HAP-1 (cell line): ENCODE measurements around the gene RGS6.

Experiments
- DNase-seq, 2 experiments: peaks; one replicate each; pipeline ENCODE4 v3.0.0-alpha.2; 2016 to 2020; ENCODE audit warnings: low spot score in 2 of 2
- H3K27me3 ChIP-seq: fragments of 250-450 bp; sonication (Bioruptor Pico); 2 replicates; pipeline ENCODE4 v1.5.1; 2020; ENCODE audit warnings: low read depth, mild to moderate bottlenecking, moderate library complexity
- H3K36me3 ChIP-seq: fragments of 250-450 bp; sonication (Bioruptor Pico); replicated peaks from 2 replicates; pipeline ENCODE4 v1.5.1; 2020; ENCODE audit warnings: mild to moderate bottlenecking
- H3K4me1 ChIP-seq: fragments of 250-450 bp; sonication (Bioruptor Pico); 2 replicates; pipeline ENCODE4 v1.5.1; 2020; ENCODE audit warnings: mild to moderate bottlenecking
- H3K4me3 ChIP-seq: fragments of 250-450 bp; sonication (Bioruptor Pico); 2 replicates; pipeline ENCODE4 v1.5.1; 2020; ENCODE audit warnings: mild to moderate bottlenecking, moderate library complexity
- H3K9me3 ChIP-seq: fragments of 250-450 bp; sonication (Bioruptor Pico); 2 replicates; pipeline ENCODE4 v1.5.1; 2020; ENCODE audit warnings: mild to moderate bottlenecking, moderate library complexity
- in situ Hi-C: fragments of 300-500 bp; cut with MboI; formaldehyde crosslinking; loops from 3 replicates; pipeline ENCODE4 v1.14.3; 2020; ENCODE audit warnings: low sequenced_read_pairs, inconsistent platforms, mixed read lengths

The RGS6 gene

DNA sequence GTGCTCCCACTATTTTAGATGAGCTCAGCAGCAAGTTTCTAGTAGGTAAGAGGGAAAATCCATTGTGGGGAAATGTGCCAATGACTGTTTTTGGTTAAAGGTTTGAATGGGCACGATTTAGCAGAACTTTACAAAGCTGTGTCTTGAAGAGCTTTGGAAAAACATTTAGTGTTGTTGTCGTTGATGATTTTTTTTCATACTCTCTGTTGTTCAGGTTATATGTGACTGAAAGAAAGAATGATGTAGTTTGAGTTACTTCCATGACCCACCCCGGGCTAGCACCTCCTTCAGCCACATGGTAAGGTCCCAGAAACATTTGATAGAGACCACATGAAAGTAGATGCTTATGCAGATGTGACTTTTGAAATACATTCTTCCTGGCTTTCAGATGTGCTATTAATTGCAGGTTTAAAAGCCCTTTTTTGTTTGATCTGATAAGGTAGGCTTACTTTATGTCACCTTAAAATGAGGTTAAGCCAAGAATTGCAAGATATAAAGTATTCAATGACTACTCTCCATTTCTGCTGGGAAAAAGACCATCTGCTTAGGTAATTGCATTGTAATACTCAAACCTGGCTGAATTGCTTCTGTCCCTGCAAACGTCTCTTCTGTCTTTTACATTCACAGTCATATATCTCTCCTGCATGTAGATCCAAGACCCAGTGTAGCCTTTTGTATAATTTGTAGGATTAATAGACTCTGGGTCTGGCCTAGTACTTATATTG, 250.6 kb downstream of the RGS6 start:
- DNase-seq, result no peak
- Histone ChIP-seq H3K27me3 (no peaks in the 10 kb centered on the region), H3K9me3 (no peaks in the 10 kb centered on the region), H3K4me1 (no peaks in the 10 kb centered on the region), H3K4me3 (no peak overlapping the region), H3K36me3 (no peaks in the 10 kb centered on the region)
- in situ Hi-C loops, result no loop called here

DNA sequence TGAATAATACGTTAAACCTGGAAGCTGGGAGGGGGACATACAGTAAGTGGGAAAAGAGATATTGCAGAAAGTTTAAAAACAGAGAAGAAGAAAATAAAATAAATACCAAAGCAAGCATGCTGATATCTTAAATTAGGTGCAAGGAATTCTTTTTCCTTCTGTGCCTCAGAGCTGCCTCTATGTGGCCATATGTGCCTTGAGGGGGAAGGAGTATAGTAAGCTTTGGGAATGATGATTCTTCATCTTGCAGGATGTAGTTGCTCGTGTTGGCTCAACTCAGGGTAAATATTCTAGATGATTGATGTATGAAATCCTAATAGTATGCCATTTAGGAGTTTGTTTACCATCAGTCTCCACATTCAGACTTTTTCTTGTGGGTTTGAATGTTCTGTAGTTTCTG, 251.4 kb downstream of the RGS6 start:
- in situ Hi-C loops, result no loop called here
- Histone ChIP-seq H3K27me3 (no peaks in the 10 kb centered on the region), H3K4me3 (no peak overlapping the region), H3K36me3 (no peaks in the 10 kb centered on the region), H3K4me1 (no peaks in the 10 kb centered on the region), H3K9me3 (no peaks in the 10 kb centered on the region)
- DNase-seq, result no peak

- no peaks in the 10 kb centered on the region for H3K36me3 ChIP-seq
- no peak for DNase-seq
- no peaks in the 10 kb centered on the region for H3K4me1 ChIP-seq
- H3K9me3 ChIP-seq, result no peaks in the 10 kb centered on the region
- in situ Hi-C loops, result no loop called here
- H3K27me3 ChIP-seq, result no peaks in the 10 kb centered on the region
- H3K4me3 ChIP-seq, result no peak overlapping the region
Observed at GRCh38 chr14:72186523-72186922, 254.3 kb downstream of the RGS6 start.

DNA sequence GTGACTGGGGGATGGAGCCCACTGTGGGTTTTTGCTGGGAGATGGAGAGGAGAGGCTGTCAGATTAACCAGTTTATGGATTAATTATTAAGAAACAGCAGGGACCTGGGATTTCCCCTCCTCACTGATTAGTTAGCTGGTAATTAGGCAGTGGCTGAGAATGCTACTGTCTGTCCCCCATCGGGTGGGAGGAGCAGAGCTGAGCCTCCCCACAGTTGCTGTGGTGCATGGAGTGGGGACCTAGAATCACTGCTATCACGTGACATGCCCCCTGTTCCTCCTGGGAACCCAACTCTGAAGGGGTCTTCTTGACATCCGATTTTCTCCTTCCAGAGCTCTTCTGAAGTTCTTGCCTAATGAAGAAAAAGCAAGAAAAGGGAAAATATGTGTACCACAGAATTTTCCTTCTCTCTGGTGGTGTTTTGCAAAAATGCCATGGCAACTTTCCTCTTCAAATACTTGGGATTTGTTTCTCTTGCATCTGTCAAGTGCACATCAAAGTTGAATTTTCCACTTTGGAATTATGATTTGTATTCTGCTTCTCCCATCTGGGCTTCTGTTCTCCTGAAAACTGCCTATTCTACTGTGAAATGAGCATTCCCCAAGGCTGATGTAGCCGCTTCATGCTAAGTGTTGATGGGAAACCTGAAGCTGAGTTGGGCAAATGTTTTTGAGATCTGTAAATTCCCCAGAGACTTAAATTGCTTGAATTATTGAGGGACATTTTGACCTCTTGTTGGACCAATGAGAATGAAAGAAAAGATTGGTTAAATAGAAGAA, 264.2 kb downstream of the RGS6 start:
- Histone ChIP-seq H3K9me3 (no peaks in the 10 kb centered on the region), H3K4me1 (no peaks in the 10 kb centered on the region), H3K4me3 (no peak overlapping the region), H3K36me3 (no peaks in the 10 kb centered on the region), H3K27me3 (no peaks in the 10 kb centered on the region)
- in situ Hi-C loops, result no loop called here
- DNase-seq, result no peak

- no peaks in the 10 kb centered on the region for H3K9me3 ChIP-seq
- no peak overlapping the region for H3K4me3 ChIP-seq
- DNase-seq, result no peak
- in situ Hi-C loops, result no loop called here
- H3K27me3 ChIP-seq, result no peaks in the 10 kb centered on the region
- H3K36me3 ChIP-seq, result no peaks in the 10 kb centered on the region
- no peaks in the 10 kb centered on the region for H3K4me1 ChIP-seq
Observed at GRCh38 chr14:72201645-72202044, 269.4 kb downstream of the RGS6 start.

- in situ Hi-C loops, result no loop called here
- Histone ChIP-seq H3K27me3 (no peaks in the 10 kb centered on the region), H3K4me3 (no peak overlapping the region)
Observed at GRCh38 chr14:72213424-72213823, 281.2 kb downstream of the RGS6 start.

DNA sequence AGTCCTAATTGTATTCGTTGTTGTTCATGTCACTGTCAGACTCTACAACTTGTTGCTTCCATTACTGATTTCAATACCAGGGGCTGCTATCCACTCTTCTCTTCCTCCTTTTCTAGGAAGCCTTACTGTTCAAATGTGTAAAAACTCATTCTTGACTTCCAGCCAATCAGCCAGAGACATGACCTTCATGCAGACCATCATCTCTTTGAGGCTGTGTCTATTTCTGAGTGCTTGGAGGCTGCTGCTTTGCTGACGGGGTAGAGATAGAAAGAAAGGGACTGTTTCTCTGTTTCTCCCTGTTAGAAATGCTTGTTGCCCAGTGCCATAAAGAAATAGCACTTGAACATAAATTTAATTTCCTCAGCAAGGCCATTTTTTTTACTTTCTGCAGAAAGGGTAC, 282.9 kb downstream of the RGS6 start:
- no peak for DNase-seq
- Histone ChIP-seq H3K4me3 (no peak overlapping the region), H3K36me3 (no peaks in the 10 kb centered on the region), H3K4me1 (no peaks in the 10 kb centered on the region), H3K9me3 (no peaks in the 10 kb centered on the region), H3K27me3 (no peaks in the 10 kb centered on the region)
- in situ Hi-C loops, result no loop called here

More at GRCh38 chr14:72213424-72213823, 281.2 kb downstream of the RGS6 start:
- Histone ChIP-seq H3K4me1 (no peaks in the 10 kb centered on the region), H3K36me3 (no peaks in the 10 kb centered on the region), H3K9me3 (no peaks in the 10 kb centered on the region)
- DNase-seq, result no peak

- in situ Hi-C loops, result no loop called here
Observed at GRCh38 chr14:72217135-72217534, 284.9 kb downstream of the RGS6 start.

DNA sequence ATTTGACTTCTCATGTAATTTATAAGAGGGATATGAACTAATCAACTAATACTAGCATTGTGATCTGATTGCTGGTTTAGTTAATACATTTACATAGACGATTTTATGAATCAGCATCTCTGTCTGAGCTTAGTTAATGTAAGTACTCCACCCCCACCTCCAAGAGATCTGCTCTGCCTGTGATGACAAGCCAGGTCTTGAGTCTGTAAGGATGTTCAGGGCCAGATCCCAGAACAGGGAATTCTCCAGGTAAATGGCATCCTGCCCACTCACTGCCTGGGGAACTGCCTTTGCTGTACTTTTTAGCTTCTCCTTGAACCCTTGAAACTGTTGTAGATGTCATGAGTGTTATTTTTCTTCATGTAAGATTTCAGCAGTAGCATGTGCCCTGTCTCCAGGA, 289.8 kb downstream of the RGS6 start:
- Histone ChIP-seq H3K27me3 (no peaks in the 10 kb centered on the region), H3K36me3 (no peaks in the 10 kb centered on the region), H3K4me1 (no peaks in the 10 kb centered on the region), H3K4me3 (no peak overlapping the region), H3K9me3 (no peaks in the 10 kb centered on the region)
- DNase-seq, result no peak
- in situ Hi-C loops, result no loop called here

More at GRCh38 chr14:72217135-72217534, 284.9 kb downstream of the RGS6 start:
- Histone ChIP-seq H3K4me3 (no peak overlapping the region), H3K27me3 (no peaks in the 10 kb centered on the region), H3K36me3 (no peaks in the 10 kb centered on the region), H3K9me3 (no peaks in the 10 kb centered on the region), H3K4me1 (no peaks in the 10 kb centered on the region)
- no peak for DNase-seq

GRCh38 chr14:72236629-72237028, 304.4 kb downstream of the RGS6 start:
- in situ Hi-C loops, result no loop called here

GRCh38 chr14:72237722-72238666, 305.8 kb downstream of the RGS6 start:
- in situ Hi-C loops, result no loop called here

More at GRCh38 chr14:72236629-72237028, 304.4 kb downstream of the RGS6 start:
- Histone ChIP-seq H3K4me1 (no peaks in the 10 kb centered on the region), H3K4me3 (no peak overlapping the region), H3K9me3 (no peaks in the 10 kb centered on the region), H3K36me3 (no peaks in the 10 kb centered on the region), H3K27me3 (no peaks in the 10 kb centered on the region)
- DNase-seq, result no peak

GRCh38 chr14:72243309-72244293, 311.4 kb downstream of the RGS6 start:
- no peaks in the 10 kb centered on the region for H3K27me3 ChIP-seq
- peak in 1 of 2 experiments; percentile 81 for DNase-seq
- in situ Hi-C loops, result no loop called here
- H3K4me3 ChIP-seq, result no peak overlapping the region
- H3K9me3 ChIP-seq, result no peaks in the 10 kb centered on the region
- H3K36me3 ChIP-seq, result no peaks in the 10 kb centered on the region
- H3K4me1 ChIP-seq, result no peaks in the 10 kb centered on the region; the same call in 1 of the 2 replicates

More at GRCh38 chr14:72237722-72238666, 305.8 kb downstream of the RGS6 start:
- no peaks in the 10 kb centered on the region for H3K4me1 ChIP-seq
- no peak overlapping the region for H3K4me3 ChIP-seq
- DNase-seq, result no peak
- no peaks in the 10 kb centered on the region for H3K9me3 ChIP-seq
- H3K36me3 ChIP-seq, result no peaks in the 10 kb centered on the region
- H3K27me3 ChIP-seq, result no peaks in the 10 kb centered on the region
